22Rv1 (cell line): Measurements from ENCODE around the gene SMDT1.

ENCODE experiments used
- H3K27ac ChIP-seq: fragments of 450-650 bp; 2 replicates; pipeline ENCODE4 v1.5.1; 2017
- ZFX ChIP-seq: fragments of 450-650 bp; IDR thresholded peaks from 2 replicates; pipeline ENCODE4 v1.6.1; 2017; ENCODE audit warnings: antibody characterized with exemption, borderline replicate concordance
- TF ChIP-seq, protein P1 (sequence below): fragments of 450-650 bp; IDR thresholded peaks from 2 replicates; pipeline ENCODE4 v1.5.1; 2017; ENCODE audit warnings: mild to moderate bottlenecking

SMDT1 gene

DNA sequence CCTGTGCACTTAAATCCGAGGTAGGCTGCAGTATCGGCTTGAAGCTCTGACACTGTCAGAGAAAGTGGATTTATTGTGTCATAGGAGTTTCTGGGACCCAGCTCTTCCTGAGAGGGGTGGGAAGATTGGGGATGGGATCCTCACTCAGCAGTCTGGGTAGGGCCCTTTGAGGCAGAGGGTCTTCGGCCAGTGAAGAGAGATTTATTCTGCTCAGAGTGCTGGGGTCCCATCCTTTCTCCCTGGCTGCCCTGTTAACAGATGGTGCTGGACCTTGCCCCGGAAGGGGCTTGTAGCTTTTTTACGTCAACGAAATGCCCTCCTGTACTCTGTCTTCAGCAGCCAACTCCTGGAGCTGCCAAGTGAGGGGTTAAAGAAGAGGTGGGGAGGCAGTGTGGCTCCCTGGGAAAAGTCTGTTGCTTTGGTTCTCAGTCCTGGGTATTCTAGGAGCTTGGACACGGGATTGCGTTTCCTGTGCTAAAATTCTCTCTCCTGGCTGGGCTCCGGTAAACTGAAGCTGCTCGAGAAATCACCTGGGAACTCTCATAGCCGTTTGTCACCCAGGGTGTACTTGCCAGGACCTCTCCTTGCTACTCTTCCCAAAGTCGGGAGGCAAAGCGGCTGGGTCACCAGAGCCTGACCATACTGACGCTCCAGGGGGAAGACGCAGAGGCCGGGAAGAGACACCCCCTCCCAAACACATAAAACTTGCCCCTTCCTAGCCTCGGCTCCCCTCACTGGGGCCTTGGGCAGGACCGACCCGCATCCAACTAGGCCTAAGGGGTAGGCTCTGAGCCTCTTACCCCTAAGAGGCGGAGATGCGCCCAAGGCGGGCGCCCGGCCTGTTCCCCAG is 806 bp upstream of the SMDT1 start:
- TF ChIP-seq, protein P1, sequence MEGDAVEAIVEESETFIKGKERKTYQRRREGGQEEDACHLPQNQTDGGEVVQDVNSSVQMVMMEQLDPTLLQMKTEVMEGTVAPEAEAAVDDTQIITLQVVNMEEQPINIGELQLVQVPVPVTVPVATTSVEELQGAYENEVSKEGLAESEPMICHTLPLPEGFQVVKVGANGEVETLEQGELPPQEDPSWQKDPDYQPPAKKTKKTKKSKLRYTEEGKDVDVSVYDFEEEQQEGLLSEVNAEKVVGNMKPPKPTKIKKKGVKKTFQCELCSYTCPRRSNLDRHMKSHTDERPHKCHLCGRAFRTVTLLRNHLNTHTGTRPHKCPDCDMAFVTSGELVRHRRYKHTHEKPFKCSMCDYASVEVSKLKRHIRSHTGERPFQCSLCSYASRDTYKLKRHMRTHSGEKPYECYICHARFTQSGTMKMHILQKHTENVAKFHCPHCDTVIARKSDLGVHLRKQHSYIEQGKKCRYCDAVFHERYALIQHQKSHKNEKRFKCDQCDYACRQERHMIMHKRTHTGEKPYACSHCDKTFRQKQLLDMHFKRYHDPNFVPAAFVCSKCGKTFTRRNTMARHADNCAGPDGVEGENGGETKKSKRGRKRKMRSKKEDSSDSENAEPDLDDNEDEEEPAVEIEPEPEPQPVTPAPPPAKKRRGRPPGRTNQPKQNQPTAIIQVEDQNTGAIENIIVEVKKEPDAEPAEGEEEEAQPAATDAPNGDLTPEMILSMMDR: no peak
- H3K27ac ChIP-seq: peak overlapping the region; percentile 91

DNA sequence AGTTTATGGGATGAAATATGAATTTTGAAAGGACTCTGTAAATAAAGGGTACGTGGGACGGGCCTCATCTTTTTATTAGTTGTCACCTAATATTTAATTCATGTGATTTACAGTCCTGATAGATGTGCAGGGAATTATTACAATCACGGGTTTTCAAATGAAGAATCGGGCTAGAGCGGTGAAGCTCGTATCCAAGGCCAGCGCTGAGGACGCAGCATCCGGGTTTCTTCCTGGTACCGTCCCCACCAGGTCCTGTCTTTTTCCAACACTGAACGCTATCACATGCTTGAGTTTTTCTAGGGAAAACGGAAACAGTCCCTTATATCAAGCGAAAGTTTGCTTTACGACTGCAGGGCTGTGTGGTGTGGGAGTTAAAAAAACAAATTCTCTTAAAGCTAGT is 787 bp downstream of the SMDT1 start:
- no peak for TF ChIP-seq ZFX
- TF ChIP-seq, protein P1: no peak
- peak overlapping the region; percentile 91 for H3K27ac ChIP-seq

DNA sequence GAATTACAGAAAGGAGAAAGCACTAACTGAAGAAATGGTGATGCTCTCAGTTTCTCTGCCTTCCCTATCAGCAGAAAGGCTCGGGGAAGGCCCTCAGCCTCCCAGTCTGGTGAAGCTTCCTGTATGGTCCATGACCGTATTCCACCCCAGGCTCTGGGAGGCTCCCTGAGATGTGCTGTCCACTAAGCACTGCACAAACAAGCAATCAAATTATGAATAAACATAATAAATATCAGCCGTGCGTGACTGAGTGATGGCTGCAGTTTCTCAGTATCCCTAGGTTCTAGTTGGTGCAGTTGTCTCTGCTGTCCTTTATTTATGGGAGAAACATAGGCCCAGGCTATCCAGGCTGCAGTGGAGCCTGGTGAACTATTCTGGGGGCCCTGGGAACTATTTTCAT is 3.6 kb downstream of the SMDT1 start:
- TF ChIP-seq, protein P1: no peak
- no peak for TF ChIP-seq ZFX
- H3K27ac ChIP-seq: peak overlapping the region; percentile 68

DNA sequence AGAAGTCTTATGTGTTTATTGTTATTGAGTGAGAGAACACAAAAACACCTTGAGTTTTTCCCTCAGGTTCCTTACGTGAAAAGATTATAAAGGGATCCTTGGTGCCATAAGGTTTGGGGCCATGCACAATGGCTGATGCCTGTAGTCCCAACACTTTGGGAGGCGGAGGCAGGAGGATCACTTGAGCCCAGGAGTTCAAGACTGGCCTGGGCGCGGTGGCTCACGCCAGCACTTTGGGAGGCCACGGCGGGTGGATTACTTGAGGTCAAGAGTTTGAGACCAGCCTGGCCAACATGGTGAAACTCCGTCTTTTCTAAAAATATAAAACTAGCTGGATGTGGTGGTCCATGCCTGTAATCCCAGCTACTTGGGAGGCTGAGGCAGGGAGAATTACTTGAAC is 5.4 kb downstream of the SMDT1 start:
- no peak for TF ChIP-seq ZFX
- no peak overlapping the region for H3K27ac ChIP-seq

DNA sequence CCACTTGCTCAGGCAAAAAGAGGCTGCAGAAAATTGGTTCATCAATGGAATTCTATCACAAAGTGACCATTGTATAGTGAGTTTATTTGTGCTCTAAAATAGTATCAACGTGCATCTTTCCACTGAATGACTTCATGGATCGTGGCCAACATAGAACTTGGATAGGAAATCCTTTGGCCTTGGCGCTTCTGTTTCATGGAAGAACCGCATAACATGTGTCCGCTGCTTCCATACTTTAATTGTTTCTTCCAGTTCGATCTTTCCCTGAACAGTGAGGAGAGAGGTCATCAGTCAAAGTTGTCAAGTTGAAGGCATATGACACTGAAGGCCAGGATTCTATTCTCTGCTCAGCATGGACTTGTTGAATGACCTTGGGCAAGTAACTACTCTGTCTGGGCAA is 6.6 kb downstream of the SMDT1 start:
- TF ChIP-seq, protein P1: no peak
- TF ChIP-seq ZFX: no peak
- no peak overlapping the region for H3K27ac ChIP-seq

DNA sequence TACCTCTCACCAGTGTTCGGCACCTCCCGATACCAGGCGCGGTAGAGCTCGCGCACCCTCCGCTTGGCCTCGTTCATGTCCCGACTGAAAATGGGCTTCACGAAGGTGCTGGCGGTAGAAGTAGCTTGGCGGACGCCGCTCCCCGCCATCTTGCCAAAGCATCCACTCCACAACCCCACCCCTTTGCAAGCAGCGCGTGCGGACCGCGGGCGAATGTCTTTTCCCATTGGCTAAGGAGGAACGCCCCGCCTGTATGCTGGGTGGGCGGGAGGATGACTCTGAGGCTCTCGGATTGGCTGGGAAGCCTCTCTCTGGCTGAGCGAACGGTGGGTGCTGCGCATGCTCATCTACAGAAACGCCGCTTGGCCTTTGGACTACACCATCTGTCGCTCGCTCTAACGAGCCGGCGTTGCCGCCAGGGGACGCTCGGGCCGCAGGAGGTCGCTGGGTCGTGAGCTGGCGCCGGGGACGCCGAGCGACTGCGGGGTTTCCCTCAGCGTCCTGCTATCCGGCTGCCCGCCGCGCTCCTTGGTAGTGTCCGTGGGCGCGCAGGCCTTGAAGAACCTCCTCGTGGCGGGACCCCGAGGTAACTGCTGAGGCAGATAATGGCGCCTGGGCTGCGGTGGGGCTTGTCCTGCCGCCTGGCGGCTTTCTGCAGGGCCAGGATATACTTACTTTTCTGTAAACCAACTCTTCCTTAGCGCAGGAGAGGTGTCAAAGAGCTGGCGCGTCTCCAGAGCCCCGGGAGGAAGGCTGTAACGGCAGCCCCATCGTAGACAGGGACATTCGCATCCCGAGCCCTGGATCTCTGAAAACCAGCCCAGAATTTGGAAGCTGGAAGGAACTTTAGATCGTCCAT is 11.3 kb downstream of the SMDT1 start, which contains the start of gene NDUFA6:
NDUFA6 (minus strand) TSS at position 177 of the 859 bp plus-strand sequence; CDS start at position 149, 28 bp downstream.
- peak within 1 kb of the TSS; percentile 94 for H3K27ac ChIP-seq
- TF ChIP-seq ZFX: no peak
- TF ChIP-seq, protein P1: peak; percentile 98

DNA sequence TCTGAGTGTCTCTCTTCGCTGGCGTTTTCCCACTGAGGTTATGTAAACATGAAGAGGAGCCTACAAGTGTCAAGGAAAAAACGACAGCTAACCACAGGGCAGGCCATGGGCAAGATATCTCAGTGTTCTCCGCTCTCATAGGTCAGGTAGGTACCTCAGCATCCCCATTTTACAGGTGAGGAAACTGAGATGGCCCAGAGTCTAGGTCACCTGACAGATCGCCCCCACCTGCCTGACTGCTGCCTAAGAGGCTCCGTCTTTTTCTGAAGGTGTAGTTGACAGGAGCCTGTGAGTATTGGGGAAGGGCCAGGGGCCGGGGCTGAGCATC is 11.9 kb downstream of the SMDT1 start:
- TF ChIP-seq ZFX: no peak
- TF ChIP-seq, protein P1: no peak
- peak overlapping the region; percentile 94 for H3K27ac ChIP-seq
